ENCODE data around the gene DIP2B. TPM values are rescaled to one million over a fixed set of nuclear protein-coding genes. Genes with fewer than 3 reads are reported as not detected.

Gene DIP2B, protein sequence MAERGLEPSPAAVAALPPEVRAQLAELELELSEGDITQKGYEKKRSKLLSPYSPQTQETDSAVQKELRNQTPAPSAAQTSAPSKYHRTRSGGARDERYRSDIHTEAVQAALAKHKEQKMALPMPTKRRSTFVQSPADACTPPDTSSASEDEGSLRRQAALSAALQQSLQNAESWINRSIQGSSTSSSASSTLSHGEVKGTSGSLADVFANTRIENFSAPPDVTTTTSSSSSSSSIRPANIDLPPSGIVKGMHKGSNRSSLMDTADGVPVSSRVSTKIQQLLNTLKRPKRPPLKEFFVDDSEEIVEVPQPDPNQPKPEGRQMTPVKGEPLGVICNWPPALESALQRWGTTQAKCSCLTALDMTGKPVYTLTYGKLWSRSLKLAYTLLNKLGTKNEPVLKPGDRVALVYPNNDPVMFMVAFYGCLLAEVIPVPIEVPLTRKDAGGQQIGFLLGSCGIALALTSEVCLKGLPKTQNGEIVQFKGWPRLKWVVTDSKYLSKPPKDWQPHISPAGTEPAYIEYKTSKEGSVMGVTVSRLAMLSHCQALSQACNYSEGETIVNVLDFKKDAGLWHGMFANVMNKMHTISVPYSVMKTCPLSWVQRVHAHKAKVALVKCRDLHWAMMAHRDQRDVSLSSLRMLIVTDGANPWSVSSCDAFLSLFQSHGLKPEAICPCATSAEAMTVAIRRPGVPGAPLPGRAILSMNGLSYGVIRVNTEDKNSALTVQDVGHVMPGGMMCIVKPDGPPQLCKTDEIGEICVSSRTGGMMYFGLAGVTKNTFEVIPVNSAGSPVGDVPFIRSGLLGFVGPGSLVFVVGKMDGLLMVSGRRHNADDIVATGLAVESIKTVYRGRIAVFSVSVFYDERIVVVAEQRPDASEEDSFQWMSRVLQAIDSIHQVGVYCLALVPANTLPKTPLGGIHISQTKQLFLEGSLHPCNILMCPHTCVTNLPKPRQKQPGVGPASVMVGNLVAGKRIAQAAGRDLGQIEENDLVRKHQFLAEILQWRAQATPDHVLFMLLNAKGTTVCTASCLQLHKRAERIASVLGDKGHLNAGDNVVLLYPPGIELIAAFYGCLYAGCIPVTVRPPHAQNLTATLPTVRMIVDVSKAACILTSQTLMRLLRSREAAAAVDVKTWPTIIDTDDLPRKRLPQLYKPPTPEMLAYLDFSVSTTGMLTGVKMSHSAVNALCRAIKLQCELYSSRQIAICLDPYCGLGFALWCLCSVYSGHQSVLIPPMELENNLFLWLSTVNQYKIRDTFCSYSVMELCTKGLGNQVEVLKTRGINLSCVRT (N-terminal part only)
- 60.1 and 104 TPM in 2 replicates for total RNA-seq

DNA sequence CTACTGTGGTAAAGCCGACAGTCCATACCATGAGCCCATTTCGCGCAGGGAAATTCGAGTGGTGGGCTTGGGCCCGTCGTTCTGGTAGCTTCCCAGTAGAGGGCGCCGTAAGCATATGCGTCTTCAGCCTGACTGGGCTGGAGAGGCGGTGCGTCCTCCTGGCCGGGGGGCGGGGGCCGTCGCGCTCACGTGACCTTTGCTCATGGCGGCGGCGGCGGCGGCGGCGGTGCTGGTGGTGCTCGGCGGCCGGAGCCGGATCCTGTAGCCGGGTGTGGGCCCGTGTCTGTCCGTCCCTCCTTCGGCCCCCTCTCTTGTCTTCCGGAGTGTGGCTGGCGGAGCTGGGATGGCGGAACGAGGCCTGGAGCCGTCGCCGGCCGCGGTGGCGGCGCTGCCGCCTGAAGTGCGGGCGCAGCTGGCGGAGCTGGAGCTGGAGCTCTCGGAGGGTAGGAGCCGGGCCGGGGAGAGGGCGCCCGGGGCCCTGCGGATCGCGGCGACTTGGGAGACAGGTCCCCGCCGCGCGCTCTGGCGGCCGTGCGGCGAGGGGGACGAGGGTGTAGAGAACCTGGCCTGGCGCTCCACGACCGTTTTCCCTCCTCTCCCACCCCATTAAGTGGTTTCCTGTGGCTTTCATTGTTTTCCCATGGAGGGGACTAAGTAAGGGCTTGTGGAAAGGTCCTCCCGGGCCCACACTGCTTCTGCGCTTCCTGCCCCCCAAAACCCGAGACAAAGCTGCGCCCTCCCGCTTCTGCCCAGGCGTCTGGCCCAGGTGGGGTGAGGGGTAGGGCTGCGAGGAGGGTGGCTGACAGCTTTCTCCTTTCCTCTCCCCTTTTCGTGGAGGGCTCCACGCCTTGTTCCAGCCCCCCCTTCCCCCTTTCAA, at the start of gene DIP2B:
TSS of gene DIP2B (plus strand) at position 188 of the 877 bp plus-strand sequence. CDS start at position 344, 156 bp downstream.

DNA sequence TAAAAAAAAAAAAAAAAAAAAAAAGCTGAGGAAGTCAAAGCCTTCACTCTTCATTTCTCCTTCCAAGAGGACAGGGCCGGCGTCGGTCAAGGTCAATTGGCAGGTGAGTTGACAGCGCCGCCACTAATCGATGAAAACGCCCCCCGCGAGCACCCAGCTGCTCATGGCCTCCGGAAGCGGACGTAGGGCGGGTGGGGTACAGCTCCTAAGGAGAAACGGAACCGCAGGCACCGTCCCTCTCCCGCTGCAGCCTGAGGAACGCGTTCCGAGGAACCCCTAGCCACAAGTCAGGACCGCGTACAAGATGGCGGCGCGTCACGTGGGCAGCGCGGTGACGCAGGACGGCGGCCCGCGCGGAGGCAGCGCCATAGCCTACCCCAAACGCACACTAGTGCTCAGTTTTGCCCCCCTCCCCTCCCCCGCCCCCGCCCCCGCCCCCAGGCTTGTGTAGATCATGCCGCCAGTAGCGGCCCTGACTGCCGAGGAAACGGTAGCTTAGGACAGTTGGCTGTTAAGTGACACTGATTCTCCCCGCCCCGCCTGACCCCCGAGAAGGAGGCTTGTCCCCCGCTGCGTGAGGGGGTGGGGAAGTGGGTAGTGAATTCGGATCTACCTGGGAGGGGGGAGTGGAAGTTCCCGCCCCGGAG, 259.0 kb downstream of the DIP2B start, which contains the start of gene ATF1:
TSS of gene ATF1 (plus strand) at position 463 of the 647 bp plus-strand sequence. CDS start 16,045 bp downstream, outside the sequence.

Small RNA genes within 50 kb of the gene (small RNA-seq; reads per million reads assigned to genes)
- gene RF00019 (not detected), gene RNU6-238P (not detected), gene RNU6-769P (not detected)

Other genes starting within 250 kb of the DIP2B start
- 139 and 360 TPM in 2 replicates for gene LIMA1, start 221.5 kb upstream of the DIP2B start, total RNA-seq
- gene FAM186A, start 108.4 kb upstream of the DIP2B start, total RNA-seq = not detected in 2 replicates
- gene LARP4, start 104.1 kb upstream of the DIP2B start, total RNA-seq = 20.0 and 29.0 TPM in 2 replicates